Mucosa of descending colon (tissue), 3 donors: ENCODE results near the gene SSBP3. TPM values are rescaled to one million over a fixed set of nuclear protein-coding genes. Genes with fewer than 3 reads are reported as not detected.

Experiments used
- ATAC-seq: fragments of 200-7000 bp; cut with Tn5 transposase; one replicate; pipeline ENCODE4 v1.9.1; 2020; ENCODE audit warnings: mild to moderate bottlenecking, moderate library complexity
- DNase-seq, 3 donors: peaks; one replicate each; pipeline ENCODE4 v3.0.0-alpha.2; 2020
- H3K36me3 ChIP-seq: fragments of 200-600 bp; one replicate; pipeline ENCODE4 v1.8.0; 2021; ENCODE audit warnings: low read depth, mild to moderate bottlenecking
- H3K4me1 ChIP-seq: fragments of 200-600 bp; one replicate; pipeline ENCODE4 v1.8.0; 2021; ENCODE audit warnings: low read depth, mild to moderate bottlenecking
- H3K4me3 ChIP-seq: fragments of 200-600 bp; one replicate; pipeline ENCODE4 v1.8.0; 2021; ENCODE audit warnings: mild to moderate bottlenecking
- H3K9me3 ChIP-seq: fragments of 200-600 bp; one replicate; pipeline ENCODE4 v1.8.0; 2021; ENCODE audit warnings: mild to moderate bottlenecking
- intact Hi-C, 2 donors: fragments of 100-400 bp; cut with DNase I in 1 of 2; cut with micrococcal nuclease in 1 of 2; formaldehyde crosslinking; loops; one replicate each; pipeline versions ENCODE4 v1.11.0 to v1.11.1; 2022; cut with DNase I, micrococcal nuclease
- total RNA-seq, 3 donors: library from RNA; stranded (reverse); fragmentation: NEBNext Ultra II Directional in 2 of 3; extraction: Animal tissue kit (Norgen Biotek cat#: 25700) in 2 of 3; gene quantifications; one replicate each; pipeline versions ENCODE4 v1.2.1 to v1.2.4, GENCODE V29; 2021 to 2023
- TF ChIP-seq, protein P1 (sequence below): fragments of 200-600 bp; IDR thresholded peaks from one replicate; pipeline ENCODE4 v1.8.0; 2022; ENCODE audit warnings: antibody characterized with exemption, mild to moderate bottlenecking
- donor health status: DM: no; HTN: no; CAD: no; lungs with moderate emphysema.
- donor health status: DM: no; HTN: no; CAD: no.
- donor health status: DM: no; HTN: yes; CAD: no.

Gene SSBP3
- total RNA-seq, 3 donors from 2014 or later: 77.8 to 85.1 (median 82.0) TPM

DNA sequence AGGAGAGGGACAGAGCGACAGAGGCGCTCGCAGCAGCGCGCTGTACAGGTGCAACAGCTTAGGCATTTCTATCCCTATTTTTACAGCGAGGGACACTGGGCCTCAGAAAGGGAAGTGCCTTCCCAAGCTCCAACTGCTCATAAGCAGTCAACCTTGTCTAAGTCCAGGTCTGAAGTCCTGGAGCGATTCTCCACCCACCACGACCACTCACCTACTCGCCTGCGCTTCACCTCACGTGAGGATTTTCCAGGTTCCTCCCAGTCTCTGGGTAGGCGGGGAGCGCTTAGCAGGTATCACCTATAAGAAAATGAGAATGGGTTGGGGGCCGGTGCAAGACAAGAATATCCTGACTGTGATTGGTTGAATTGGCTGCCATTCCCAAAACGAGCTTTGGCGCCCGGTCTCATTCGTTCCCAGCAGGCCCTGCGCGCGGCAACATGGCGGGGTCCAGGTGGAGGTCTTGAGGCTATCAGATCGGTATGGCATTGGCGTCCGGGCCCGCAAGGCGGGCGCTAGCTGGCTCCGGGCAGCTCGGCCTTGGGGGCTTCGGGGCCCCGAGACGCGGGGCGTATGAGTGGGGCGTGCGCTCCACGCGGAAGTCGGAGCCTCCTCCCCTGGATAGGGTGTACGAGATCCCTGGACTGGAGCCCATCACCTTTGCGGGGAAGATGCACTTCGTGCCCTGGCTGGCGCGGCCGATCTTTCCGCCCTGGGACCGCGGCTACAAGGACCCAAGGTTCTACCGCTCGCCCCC lies 206.3 kb downstream of the SSBP3 start, which contains the start of the genes CYB5RL and MRPL37:
Gene CYB5RL, minus strand, starts transcription at position 266 of the 754 bp plus-strand sequence. CDS start 4,414 bp downstream, outside the sequence.
Gene MRPL37, plus strand, starts transcription at position 403 of the 754 bp plus-strand sequence. Its CDS starts 77 bp downstream, at position 480.
- H3K4me3 ChIP-seq: peak within 1 kb of the TSS; percentile 81
- intact Hi-C loops: no loop called here
- ATAC-seq: peak; percentile 99
- no peaks in the 10 kb centered on the region for H3K9me3 ChIP-seq
- H3K4me1 ChIP-seq: peaks cover 16% of the 10 kb centered on the region
- TF ChIP-seq, protein P1, sequence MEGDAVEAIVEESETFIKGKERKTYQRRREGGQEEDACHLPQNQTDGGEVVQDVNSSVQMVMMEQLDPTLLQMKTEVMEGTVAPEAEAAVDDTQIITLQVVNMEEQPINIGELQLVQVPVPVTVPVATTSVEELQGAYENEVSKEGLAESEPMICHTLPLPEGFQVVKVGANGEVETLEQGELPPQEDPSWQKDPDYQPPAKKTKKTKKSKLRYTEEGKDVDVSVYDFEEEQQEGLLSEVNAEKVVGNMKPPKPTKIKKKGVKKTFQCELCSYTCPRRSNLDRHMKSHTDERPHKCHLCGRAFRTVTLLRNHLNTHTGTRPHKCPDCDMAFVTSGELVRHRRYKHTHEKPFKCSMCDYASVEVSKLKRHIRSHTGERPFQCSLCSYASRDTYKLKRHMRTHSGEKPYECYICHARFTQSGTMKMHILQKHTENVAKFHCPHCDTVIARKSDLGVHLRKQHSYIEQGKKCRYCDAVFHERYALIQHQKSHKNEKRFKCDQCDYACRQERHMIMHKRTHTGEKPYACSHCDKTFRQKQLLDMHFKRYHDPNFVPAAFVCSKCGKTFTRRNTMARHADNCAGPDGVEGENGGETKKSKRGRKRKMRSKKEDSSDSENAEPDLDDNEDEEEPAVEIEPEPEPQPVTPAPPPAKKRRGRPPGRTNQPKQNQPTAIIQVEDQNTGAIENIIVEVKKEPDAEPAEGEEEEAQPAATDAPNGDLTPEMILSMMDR: no peak
- no peaks in the 10 kb centered on the region for H3K36me3 ChIP-seq
- peak; percentile 90 to 98 (median 91) for DNase-seq

DNA sequence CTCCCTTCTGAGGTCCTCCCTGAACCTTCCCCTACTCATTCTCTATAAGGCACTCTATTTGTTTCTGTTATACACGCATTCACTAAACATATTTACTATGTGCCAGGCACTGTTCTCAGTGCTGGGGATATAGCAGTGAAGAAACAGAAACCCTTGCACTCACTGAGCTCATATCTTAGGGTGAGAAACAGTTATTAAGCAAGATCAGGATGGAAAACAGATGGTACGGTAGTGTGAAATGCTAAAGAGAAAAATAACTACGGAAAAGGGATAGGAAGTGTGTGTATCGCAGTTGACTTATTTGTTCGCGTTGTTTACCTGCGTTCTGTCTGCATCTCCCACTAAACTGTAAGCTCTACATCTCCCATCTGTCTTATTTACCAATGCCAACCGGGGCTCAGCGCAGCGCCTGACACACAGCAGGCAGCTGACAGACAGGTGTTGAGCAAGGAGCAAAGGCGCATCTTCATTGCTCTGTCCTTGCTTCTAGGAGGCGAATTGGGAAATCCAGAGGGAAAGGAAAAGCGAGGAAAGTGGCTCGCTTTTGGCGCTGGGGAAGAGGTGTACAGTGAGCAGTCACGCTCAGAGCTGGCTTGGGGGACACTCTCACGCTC lies 206.9 kb downstream of the SSBP3 start:
- intact Hi-C loops: no loop called here
- Histone ChIP-seq H3K9me3 (no peaks in the 10 kb centered on the region), H3K4me1 (peaks cover 16% of the 10 kb centered on the region), H3K4me3 (peak overlapping the region; percentile 81), H3K36me3 (no peaks in the 10 kb centered on the region)
- DNase-seq: peak in 1 of 3 donors; percentile 41
- peak; percentile 31 for ATAC-seq
- TF ChIP-seq, protein P1: no peak

DNA sequence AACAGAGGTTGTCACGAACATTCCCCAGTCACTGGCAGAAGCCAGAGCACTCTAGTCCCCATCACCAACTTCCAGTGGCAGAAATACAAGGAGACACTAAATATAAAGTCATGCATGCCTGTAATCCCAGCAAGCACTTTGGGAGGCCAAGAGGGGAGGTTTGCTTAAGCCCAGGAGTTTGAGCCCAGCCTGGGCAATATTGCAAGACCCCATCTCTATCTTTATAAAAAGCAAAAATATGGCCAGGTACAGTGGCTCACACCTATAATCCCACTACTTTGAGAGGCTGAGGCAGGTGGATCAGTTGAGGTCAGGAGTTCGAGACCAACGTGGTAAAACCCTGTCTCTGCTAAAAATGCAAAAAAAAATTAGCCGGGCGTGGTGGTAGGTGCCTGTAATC lies 212.7 kb downstream of the SSBP3 start:
- Histone ChIP-seq H3K36me3 (no peaks in the 10 kb centered on the region), H3K9me3 (no peaks in the 10 kb centered on the region), H3K4me1 (no peaks in the 10 kb centered on the region), H3K4me3 (no peak overlapping the region)
- intact Hi-C loops: no loop called here
- DNase-seq: no peak
- TF ChIP-seq, protein P1: no peak
- no peak for ATAC-seq

DNA sequence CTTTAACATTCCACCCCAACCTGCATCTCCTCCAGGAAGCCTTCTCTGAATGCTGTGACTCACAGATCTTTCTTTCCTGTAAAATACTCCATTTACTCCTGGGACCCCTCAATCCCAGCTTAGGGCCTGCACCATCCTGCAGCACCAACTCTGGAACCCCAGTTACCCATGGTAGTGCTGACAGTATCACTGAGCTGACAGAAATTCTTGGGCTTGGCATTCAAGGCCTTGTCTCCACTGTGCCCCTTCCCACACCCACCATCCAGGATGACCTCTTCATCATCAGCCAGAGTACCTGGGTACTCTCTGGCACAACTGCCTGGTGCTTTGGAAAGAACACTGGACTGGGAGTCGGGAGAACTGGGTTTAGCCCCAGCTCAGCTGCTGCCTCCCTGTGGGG lies 214.7 kb downstream of the SSBP3 start:
- intact Hi-C loops: no loop called here
- H3K9me3 ChIP-seq: no peaks in the 10 kb centered on the region
- H3K36me3 ChIP-seq: no peaks in the 10 kb centered on the region
- no peak overlapping the region for H3K4me3 ChIP-seq
- TF ChIP-seq, protein P1: no peak
- ATAC-seq: no peak
- no peaks in the 10 kb centered on the region for H3K4me1 ChIP-seq
- DNase-seq: no peak

DNA sequence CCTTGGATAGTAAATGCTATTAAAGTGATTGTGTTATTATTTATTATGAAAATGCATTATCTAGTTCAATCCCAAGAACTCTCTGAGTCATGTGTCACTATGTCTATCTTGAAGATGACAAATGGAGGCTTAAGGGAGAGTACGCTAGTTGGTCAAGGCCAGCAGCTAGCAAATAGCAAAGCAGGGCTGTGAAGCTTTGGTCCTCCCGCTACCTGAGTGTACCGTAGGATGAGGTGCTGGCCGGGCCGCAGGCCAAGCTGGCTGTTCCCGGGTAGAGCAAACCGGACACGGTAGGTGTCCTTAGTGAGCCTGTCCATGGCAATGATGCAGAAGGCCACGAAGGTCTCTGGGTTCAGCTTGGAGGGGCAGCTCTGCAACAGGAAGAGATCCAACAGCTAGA lies 215.7 kb downstream of the SSBP3 start:
- H3K4me3 ChIP-seq: no peak overlapping the region
- no peaks in the 10 kb centered on the region for H3K9me3 ChIP-seq
- intact Hi-C loops: no loop called here
- ATAC-seq (no peak), DNase-seq (no peak)
- no peaks in the 10 kb centered on the region for H3K4me1 ChIP-seq
- H3K36me3 ChIP-seq: no peaks in the 10 kb centered on the region
- TF ChIP-seq, protein P1: no peak
